Heart left ventricle (tissue), 13 donors: ENCODE results near the gene MGA.

Source experiments
- POLR2A ChIP-seq, 2 donors: fragments of 450-650 bp; IDR thresholded peaks; one replicate each; pipeline ENCODE4 v1.6.1; 2017; ENCODE audit warnings: antibody characterized with exemption in 2 of 2, mild to moderate bottlenecking in 2 of 2, moderate library complexity in 2 of 2
- TF ChIP-seq, protein P1 (sequence below), 12 donors: fragments of 200-600 bp; sonication (generic) in 4 of 12; IDR thresholded peaks; one replicate each; pipeline versions ENCODE4 v1.5.0 to v1.8.0; 2018 to 2022; ENCODE audit warnings: antibody characterized with exemption in 12 of 12, mild to moderate bottlenecking in 5 of 12
- donor health status: ischemic (EF 13 %, LVEDD 7.1; RV severe dilation, severe dysfunction).
- donor health status: DM: no; HTN: yes; CAD: no.
- donor health status: DM: no; HTN: no; CAD: no.
- donor health status: ischemic (EF 25% LVEDD 6.9; RV normal size, moderate dysfunction).
- donor health status: ischemic (EF 25% LVEDD 5.7; RV mildly dilated, moderate dysfunction).
- donor health status: ischemic (EF 35%, LVEDD 5.7; RV mildly dilated, moderate dysfunction).
- donor health status: nonischemic (EF 11% LVEDD 7.7; RV severe dilation, severe dysfunction).
- donor health status: DM: yes; HTN: yes; CAD: no.
- donor health status: PGD.
- donor health status: ischemic (EF 29% LVEDD 5.4; RV normal size, mild dysfunction).
- donor health status: nonischemic (EF 23%, LVEDD 6.1; RV moderate dilation, normal function).

DNA sequence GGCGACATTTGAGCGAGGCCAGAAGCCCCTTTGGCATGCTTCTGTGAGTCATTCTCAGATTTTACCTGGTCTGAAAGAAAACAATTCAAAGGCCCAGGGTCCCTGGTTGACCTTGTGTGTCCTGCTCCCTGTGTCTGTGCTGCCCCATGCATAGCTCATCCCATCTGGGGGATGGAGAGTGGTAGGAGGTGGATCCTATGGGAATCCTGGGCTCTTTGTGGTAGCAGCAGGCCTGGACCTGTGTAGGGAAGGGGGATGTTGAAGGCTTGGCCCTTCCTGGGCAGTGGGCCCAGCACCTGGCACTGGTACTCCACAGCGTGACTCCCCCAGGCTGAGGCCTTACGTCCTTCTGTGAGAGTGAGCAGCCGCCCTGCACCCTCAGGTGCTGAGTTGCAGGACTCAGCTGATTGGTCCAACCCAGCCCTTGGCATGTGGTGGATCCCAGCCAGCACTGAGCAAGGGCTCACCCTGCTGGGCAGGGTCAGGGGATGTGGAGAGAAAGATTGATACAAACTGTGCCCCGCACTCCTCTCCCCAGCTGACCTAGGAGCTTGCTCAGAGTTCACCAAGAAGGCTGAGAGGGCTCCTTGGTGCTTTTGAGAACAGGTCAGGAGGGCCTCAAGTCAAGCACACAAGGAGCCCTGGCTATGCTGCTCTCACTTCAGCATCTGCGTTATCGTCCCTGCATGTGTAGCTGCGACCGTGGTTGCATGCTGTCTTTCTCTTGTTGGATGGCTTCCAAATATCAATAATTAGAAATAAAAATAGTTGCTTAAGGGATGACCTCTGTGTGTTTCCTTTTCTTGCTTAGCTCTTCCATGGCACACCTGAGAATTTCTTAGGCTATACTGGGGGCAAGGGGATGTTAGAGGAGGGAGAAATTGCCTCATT is 146.3 kb downstream of the MGA start:
- TF ChIP-seq, protein P1, sequence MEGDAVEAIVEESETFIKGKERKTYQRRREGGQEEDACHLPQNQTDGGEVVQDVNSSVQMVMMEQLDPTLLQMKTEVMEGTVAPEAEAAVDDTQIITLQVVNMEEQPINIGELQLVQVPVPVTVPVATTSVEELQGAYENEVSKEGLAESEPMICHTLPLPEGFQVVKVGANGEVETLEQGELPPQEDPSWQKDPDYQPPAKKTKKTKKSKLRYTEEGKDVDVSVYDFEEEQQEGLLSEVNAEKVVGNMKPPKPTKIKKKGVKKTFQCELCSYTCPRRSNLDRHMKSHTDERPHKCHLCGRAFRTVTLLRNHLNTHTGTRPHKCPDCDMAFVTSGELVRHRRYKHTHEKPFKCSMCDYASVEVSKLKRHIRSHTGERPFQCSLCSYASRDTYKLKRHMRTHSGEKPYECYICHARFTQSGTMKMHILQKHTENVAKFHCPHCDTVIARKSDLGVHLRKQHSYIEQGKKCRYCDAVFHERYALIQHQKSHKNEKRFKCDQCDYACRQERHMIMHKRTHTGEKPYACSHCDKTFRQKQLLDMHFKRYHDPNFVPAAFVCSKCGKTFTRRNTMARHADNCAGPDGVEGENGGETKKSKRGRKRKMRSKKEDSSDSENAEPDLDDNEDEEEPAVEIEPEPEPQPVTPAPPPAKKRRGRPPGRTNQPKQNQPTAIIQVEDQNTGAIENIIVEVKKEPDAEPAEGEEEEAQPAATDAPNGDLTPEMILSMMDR (IDR thresholded peaks at IDR 0.05) = peak in 2 of 12 donors; percentile 20 to 30
- TF ChIP-seq POLR2A (IDR thresholded peaks at IDR 0.05) = no peak
